PC-3 (cell line): Measurements from ENCODE around the gene SLC7A10. TPM values are rescaled to one million over a fixed set of nuclear protein-coding genes. Genes with fewer than 3 reads are reported as not detected.

ENCODE experiments used
- ATAC-seq: fragments of 200-7000 bp; cut with Tn5 transposase; 2 replicates; pipeline ENCODE4 v1.9.1; 2020; ENCODE audit warnings: mild to moderate bottlenecking, moderate library complexity
- BruUV-seq: library from RNA; stranded (reverse); fragments of 400-500 nt; replicated peaks from 2 replicates; lab custom pipeline; 2021; lab: Mats Ljungman, UMichigan
- CTCF ChIA-PET: fragments of 300-600 bp; sonication (Branson Sonifier 250); formaldehyde crosslinking; loops from one replicate; lab custom pipeline; 2022; ENCODE audit warnings: antibody characterized with exemption; lab: Charles Lee
- POLR2A ChIA-PET: fragments of 300-600 bp; sonication (Branson Sonifier 250); formaldehyde crosslinking; loops from one replicate; lab custom pipeline; 2022; ENCODE audit warnings: antibody characterized with exemption; ENCODE audit not compliant: unreplicated experiment; lab: Charles Lee
- DNase-seq: peaks from one replicate; pipeline ENCODE4 v3.0.0-alpha.2; 2015
- H2AFZ ChIP-seq: fragments of 300-600 bp; sonication (generic); 2 replicates; pipeline ENCODE4 v1.6.0; 2016; ENCODE audit warnings: antibody characterized with exemption, low read length
- H3F3A ChIP-seq: fragments of 300-600 bp; sonication (generic); one replicate; pipeline ENCODE4 v1.6.0; 2017; ENCODE audit warnings: antibody characterized with exemption, low read length, control low read depth, mild to moderate bottlenecking; ENCODE audit not compliant: unreplicated experiment
- H3K27ac ChIP-seq: fragments of 300-600 bp; sonication (generic); 2 replicates; pipeline ENCODE4 v1.5.1; 2016; ENCODE audit warnings: mild to moderate bottlenecking, low read length
- H3K27me3 ChIP-seq: fragments of 300-600 bp; sonication (generic); 2 replicates; pipeline ENCODE4 v1.6.1; 2016; ENCODE audit warnings: low read length, mixed read lengths
- H3K36me3 ChIP-seq: fragments of 300-600 bp; sonication (generic); 2 replicates; pipeline ENCODE4 v1.6.1; 2016; ENCODE audit warnings: low read depth, mixed run types, low read length, mixed read lengths
- H3K4me1 ChIP-seq: fragments of 300-600 bp; sonication (generic); 2 replicates; pipeline ENCODE4 v1.5.1; 2016; ENCODE audit warnings: low read length; ENCODE audit not compliant: insufficient read depth
- H3K4me2 ChIP-seq: fragments of 300-600 bp; sonication (generic); 2 replicates; pipeline ENCODE4 v1.6.0; 2016; ENCODE audit warnings: low read length
- H3K4me3 ChIP-seq: fragments of 300-600 bp; sonication (generic); 2 replicates; pipeline ENCODE4 v1.5.1; 2016; ENCODE audit warnings: mild to moderate bottlenecking, low read length, mixed read lengths
- H3K79me2 ChIP-seq: fragments of 300-600 bp; sonication (generic); 2 replicates; pipeline ENCODE4 v1.6.1; 2017; ENCODE audit warnings: low read length, mixed read lengths
- H3K9ac ChIP-seq: fragments of 300-600 bp; sonication (generic); 2 replicates; pipeline ENCODE4 v1.6.0; 2016; ENCODE audit warnings: mild to moderate bottlenecking, low read length
- H3K9me2 ChIP-seq: fragments of 300-600 bp; sonication (generic); replicated peaks from 2 replicates; pipeline ENCODE4 v1.6.1; 2016; ENCODE audit warnings: mixed run types, low read length, mixed read lengths
- H3K9me3 ChIP-seq: fragments of 300-600 bp; sonication (generic); 2 replicates; pipeline ENCODE4 v1.6.1; 2016; ENCODE audit warnings: low read length, mixed read lengths
- H4K20me1 ChIP-seq: fragments of 300-600 bp; sonication (generic); 2 replicates; pipeline ENCODE4 v1.6.1; 2016; ENCODE audit warnings: low read length, mixed read lengths
- EZH2 ChIP-seq: fragments of 300-600 bp; sonication (generic); IDR thresholded peaks from one replicate; pipeline ENCODE4 v1.6.1; 2017; ENCODE audit warnings: antibody characterized with exemption, mild to moderate bottlenecking, low read length; ENCODE audit not compliant: unreplicated experiment
- EZH2phosphoT487 ChIP-seq: fragments of 300-600 bp; sonication (generic); IDR thresholded peaks from 2 replicates; pipeline ENCODE4 v1.6.1; 2018; ENCODE audit warnings: mild to moderate bottlenecking, antibody characterized with exemption, low read length, borderline replicate concordance
- intact Hi-C: fragments of 100-400 bp; cut with micrococcal nuclease; formaldehyde crosslinking; loops from 2 replicates; pipeline ENCODE4 v1.9.0; 2023
- total RNA-seq: library from RNA; depleted of rRNA; stranded (reverse); fragments of >200 nt; gene quantifications from 2 replicates; pipeline ENCODE4 v1.2.3, GENCODE V29; 2014
- TF ChIP-seq, protein P1 (sequence below): fragments of 300-600 bp; sonication (generic); conservative IDR thresholded peaks from 2 replicates; pipeline ENCODE4 v1.5.1; 2017; ENCODE audit warnings: antibody characterized with exemption, low read depth, mild to moderate bottlenecking, low read length

Gene SLC7A10
- total RNA-seq, 1 experiment from 2014 or later = not detected

DNA sequence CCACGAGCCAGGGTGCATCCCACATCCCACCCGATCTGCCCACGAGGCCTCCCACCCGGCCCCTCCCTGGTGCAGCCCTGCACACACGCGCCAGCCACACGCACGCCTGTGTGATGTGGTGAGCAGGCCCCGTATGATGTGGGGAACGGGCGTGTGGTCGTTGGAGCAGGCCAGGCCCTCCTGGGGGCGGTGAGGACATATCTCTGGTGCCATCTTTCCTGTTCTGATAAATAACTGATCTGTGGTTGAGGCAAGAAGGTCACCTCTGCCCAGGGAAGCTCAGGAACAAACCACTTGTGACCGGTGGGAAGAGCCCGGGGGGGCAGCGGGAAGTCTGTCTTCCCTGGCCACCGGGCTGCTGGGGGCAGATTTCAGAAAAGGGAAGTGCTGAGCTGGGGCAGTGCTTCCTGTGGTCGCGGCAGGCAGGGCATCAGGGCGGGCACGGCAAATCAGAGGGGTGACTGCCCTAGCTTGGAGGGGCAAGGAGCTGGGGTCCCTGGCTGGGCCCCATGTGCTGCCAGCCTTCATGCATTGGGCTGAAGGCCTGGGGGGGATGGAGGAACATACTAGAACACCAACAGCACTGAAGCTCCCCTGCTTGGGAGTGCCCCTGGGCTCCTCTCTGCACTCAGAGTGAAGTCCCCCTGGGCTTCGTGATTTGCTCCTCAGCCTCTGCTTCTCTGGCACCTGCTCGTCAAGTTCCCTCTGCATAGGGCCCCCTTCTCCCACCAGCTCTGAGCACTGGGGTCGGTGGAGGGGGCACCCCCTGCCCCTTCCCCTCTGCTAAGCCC lies 35.2 kb upstream of the SLC7A10 start:
- H3K4me3 ChIP-seq = no peak overlapping the region
- BruUV-seq = no TSS peak
- no peaks in the 10 kb centered on the region for H3K79me2 ChIP-seq
- intact Hi-C loops = no loop called here
- H3K36me3 ChIP-seq = no peaks in the 10 kb centered on the region
- H3K4me1 ChIP-seq = no peaks in the 10 kb centered on the region
- H3K9me3 ChIP-seq = no peaks in the 10 kb centered on the region
- H4K20me1 ChIP-seq = no peaks in the 10 kb centered on the region
- ATAC-seq = no peak
- H3K27ac ChIP-seq = no peak overlapping the region
- H3K27me3 ChIP-seq = no peaks in the 10 kb centered on the region
- no peak overlapping the region for H2AFZ ChIP-seq
- ChIA-PET CTCF (no interaction called here), POLR2A (no interaction called here)
- H3K9ac ChIP-seq = no peak overlapping the region
- H3F3A ChIP-seq = no peaks in the 10 kb centered on the region
- H3K9me2 ChIP-seq = no peaks in the 10 kb centered on the region
- H3K4me2 ChIP-seq = no peak overlapping the region
- no peak for DNase-seq
- TF ChIP-seq EZH2phosphoT487 (no peak), EZH2 (no peak)
- TF ChIP-seq, protein P1, sequence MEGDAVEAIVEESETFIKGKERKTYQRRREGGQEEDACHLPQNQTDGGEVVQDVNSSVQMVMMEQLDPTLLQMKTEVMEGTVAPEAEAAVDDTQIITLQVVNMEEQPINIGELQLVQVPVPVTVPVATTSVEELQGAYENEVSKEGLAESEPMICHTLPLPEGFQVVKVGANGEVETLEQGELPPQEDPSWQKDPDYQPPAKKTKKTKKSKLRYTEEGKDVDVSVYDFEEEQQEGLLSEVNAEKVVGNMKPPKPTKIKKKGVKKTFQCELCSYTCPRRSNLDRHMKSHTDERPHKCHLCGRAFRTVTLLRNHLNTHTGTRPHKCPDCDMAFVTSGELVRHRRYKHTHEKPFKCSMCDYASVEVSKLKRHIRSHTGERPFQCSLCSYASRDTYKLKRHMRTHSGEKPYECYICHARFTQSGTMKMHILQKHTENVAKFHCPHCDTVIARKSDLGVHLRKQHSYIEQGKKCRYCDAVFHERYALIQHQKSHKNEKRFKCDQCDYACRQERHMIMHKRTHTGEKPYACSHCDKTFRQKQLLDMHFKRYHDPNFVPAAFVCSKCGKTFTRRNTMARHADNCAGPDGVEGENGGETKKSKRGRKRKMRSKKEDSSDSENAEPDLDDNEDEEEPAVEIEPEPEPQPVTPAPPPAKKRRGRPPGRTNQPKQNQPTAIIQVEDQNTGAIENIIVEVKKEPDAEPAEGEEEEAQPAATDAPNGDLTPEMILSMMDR = no peak

DNA sequence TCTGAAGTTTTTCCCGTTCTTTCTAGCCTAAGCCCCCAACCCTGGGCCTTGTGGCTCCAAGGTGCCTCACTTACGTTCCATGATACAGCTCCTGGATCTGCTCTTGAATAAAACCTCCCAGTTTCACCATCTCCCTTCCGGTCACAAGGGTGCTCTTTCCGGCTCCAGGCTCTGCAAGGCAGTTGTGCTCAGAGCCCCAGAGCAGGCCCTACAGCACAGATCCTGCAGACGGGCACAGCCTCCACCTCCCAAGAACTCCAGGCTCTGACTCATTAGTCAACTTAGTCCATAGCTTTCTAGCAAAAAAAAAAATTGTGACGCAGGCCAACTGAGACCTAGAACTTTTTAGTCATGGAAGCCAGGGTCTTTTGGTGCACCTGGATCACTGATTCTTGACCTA lies 33.9 kb upstream of the SLC7A10 start:
- no peaks in the 10 kb centered on the region for H3K27me3 ChIP-seq
- ChIA-PET POLR2A (interaction anchor here (0.6 kb wide), 1 partner anchor 73 kb away, joined by 4 read pairs; no protein-coding TSS in a partner anchor), CTCF (no interaction called here)
- no peak overlapping the region for H3K27ac ChIP-seq
- no peaks in the 10 kb centered on the region for H3K9me3 ChIP-seq
- DNase-seq = no peak
- H3K9ac ChIP-seq = no peak overlapping the region
- BruUV-seq = no TSS peak
- TF ChIP-seq EZH2phosphoT487 = no peak
- no peak for TF ChIP-seq EZH2
- TF ChIP-seq, protein P1 = no peak
- H3K36me3 ChIP-seq = no peaks in the 10 kb centered on the region
- H3K4me1 ChIP-seq = no peaks in the 10 kb centered on the region
- no peak for ATAC-seq
- H4K20me1 ChIP-seq = no peaks in the 10 kb centered on the region
- intact Hi-C loops = no loop called here
- H3K4me2 ChIP-seq = no peak overlapping the region
- H3F3A ChIP-seq = no peaks in the 10 kb centered on the region
- no peaks in the 10 kb centered on the region for H3K79me2 ChIP-seq
- H2AFZ ChIP-seq = no peak overlapping the region
- no peaks in the 10 kb centered on the region for H3K9me2 ChIP-seq
- no peak overlapping the region for H3K4me3 ChIP-seq

DNA sequence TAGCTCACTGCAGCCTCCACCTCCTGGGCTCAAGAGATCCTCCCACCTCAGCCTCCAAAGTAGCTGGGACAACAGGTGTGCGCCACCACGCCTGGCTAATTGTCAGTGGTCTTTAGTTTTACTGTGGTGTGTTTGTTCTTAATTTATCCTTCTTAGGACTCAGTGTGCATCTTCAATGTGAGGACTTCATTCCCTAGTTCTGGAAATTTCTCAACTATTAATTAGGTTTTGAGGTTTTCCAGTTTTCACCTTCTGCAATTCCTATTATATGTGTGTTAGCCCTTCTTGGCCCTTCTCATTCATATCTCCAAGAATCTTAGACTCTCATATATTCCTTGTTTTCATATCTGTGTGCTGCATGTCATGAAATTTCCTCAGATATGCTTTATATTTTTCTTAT lies 32.2 kb upstream of the SLC7A10 start:
- no peaks in the 10 kb centered on the region for H4K20me1 ChIP-seq
- ATAC-seq = no peak
- no peak overlapping the region for H3K4me3 ChIP-seq
- H3K9me2 ChIP-seq = no peaks in the 10 kb centered on the region
- no peak for TF ChIP-seq EZH2phosphoT487
- CTCF ChIA-PET = no interaction called here
- DNase-seq = no peak
- no peaks in the 10 kb centered on the region for H3K36me3 ChIP-seq
- H3K79me2 ChIP-seq = no peaks in the 10 kb centered on the region
- no peak overlapping the region for H3K27ac ChIP-seq
- no peaks in the 10 kb centered on the region for H3K27me3 ChIP-seq
- intact Hi-C loops = no loop called here
- no peaks in the 10 kb centered on the region for H3K9me3 ChIP-seq
- H3K9ac ChIP-seq = no peak overlapping the region
- no peak overlapping the region for H3K4me2 ChIP-seq
- no peaks in the 10 kb centered on the region for H3K4me1 ChIP-seq
- POLR2A ChIA-PET = no interaction called here
- H3F3A ChIP-seq = no peaks in the 10 kb centered on the region
- H2AFZ ChIP-seq = no peak overlapping the region
- BruUV-seq = no TSS peak
